Astrocyte of the spinal cord (primary cell): ENCODE results near the gene THAP8.

Experiments used
- DNase-seq: peaks from one replicate; pipeline ENCODE4 v3.0.0; 2011; ENCODE audit warnings: low read depth, low spot score
- H3K4me3 ChIP-seq: 2 replicates; pipeline ENCODE4 v1.5.1; 2011; ENCODE audit warnings: low read depth, mild to moderate bottlenecking, low read length, moderate library complexity
- CTCF ChIP-seq: IDR thresholded peaks from 2 replicates; pipeline ENCODE4 v1.5.1; 2012; ENCODE audit warnings: low read depth, mild to moderate bottlenecking, low read length, inconsistent platforms
- in situ Hi-C: cut with HindIII; loops from 2 replicates; pipeline ENCODE4 v1.10.0; 2017; ENCODE audit warnings: low sequenced_read_pairs

The THAP8 gene

GRCh38 chr19:36054119-36054732, at the start of gene THAP8:
Gene THAP8 (minus strand): TSS chr19:36054285. CDS start chr19:36054217, 68 bp downstream.
- H3K4me3 ChIP-seq: peak within 1 kb of the TSS; percentile 85
- TF ChIP-seq CTCF: peak; percentile 55
- in situ Hi-C loops: no loop called here

GRCh38 chr19:36103040-36103626, 49.0 kb upstream of the THAP8 start:
- in situ Hi-C loops: no loop called here
- no peak overlapping the region for H3K4me3 ChIP-seq
- TF ChIP-seq CTCF: no peak
- no peak for DNase-seq

More at GRCh38 chr19:36054119-36054732, at the start of gene THAP8:
- peak; percentile 100 for DNase-seq

GRCh38 chr19:36101550-36102327, 47.7 kb upstream of the THAP8 start:
- no peak overlapping the region for H3K4me3 ChIP-seq
- no peak for TF ChIP-seq CTCF
- in situ Hi-C loops: no loop called here
- DNase-seq: no peak

GRCh38 chr19:36100476-36100875, 46.4 kb upstream of the THAP8 start:
- no peak for DNase-seq
- H3K4me3 ChIP-seq: no peak overlapping the region
- in situ Hi-C loops: no loop called here
- TF ChIP-seq CTCF: no peak

GRCh38 chr19:36099166-36099785, 45.2 kb upstream of the THAP8 start:
- DNase-seq: no peak
- H3K4me3 ChIP-seq: no peak overlapping the region
- in situ Hi-C loops: no loop called here
- no peak for TF ChIP-seq CTCF

- TF ChIP-seq CTCF: no peak
- no peak for DNase-seq
- H3K4me3 ChIP-seq: no peak overlapping the region
- in situ Hi-C loops: no loop called here
Measured at GRCh38 chr19:36097036-36097435, 43.0 kb upstream of the THAP8 start.
